ENCODE results near the gene ASB15. TPM values are rescaled to one million over a fixed set of nuclear protein-coding genes. Genes with fewer than 3 reads are reported as not detected.
A peak's percentile ranks its signal among the peaks of the same experiment; 100 is the strongest.
"Not testable (repeated sequence)": the region's sequence is repeated elsewhere in the genome, so short reads cannot be mapped to it uniquely, and the experiment has no call there.

ASB15 gene
- not detected for total RNA-seq

DNA sequence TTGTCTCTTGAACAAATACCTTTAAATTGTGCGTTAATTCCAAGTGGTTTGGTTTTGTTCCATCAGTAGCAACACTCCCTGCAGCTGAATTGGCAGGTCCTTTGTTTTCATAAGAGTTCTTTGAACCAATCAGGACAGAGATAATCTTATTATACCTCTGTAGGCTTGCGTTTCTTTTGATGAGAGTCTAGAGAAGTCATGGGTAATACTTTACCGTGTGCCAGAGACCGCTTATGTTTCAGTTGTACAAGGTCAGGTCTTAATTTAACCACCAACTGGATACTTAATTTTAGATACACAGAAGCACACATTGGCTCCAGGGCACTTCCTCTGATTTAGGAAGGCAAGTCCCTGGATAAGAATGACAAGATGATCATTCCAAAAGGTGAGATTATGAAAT lies at the start of gene ASB15:
Gene ASB15 (plus strand): TSS at position 292 of the 400 bp plus-strand sequence. CDS start 12,682 bp downstream, outside the sequence.
- no peak for ATAC-seq
- no peak for DNase-seq (ENCODE audit: low spot score)

DNA sequence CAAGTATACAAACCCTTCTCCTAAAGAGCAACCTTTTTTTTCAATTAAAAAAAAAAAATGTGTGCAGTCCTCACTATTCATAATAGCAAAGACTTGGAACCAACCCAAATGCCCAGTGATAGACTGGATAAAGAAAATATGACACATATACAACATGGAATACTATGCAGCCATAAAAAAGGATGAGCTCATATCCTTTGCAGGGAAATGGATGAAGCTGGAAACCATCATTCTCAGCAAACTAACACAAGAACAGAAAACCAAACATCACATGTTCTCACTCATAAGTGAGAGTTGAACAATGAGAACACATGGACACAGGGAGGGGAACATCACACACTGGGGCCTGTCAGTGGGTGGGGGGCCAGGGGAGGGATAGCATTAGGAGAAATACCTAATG lies 49.5 kb upstream of the ASB15 start:
- not testable (repeated sequence) for ATAC-seq; DNase-seq (ENCODE audit: low spot score)

- ATAC-seq (no peak), DNase-seq (ENCODE audit: low spot score) (no peak)
Measured at GRCh38 chr7:123552641-123553040, 49.0 kb upstream of the ASB15 start.

- no peak for DNase-seq (ENCODE audit: low spot score)
- no peak for ATAC-seq
Measured at GRCh38 chr7:123553159-123553558, 48.5 kb upstream of the ASB15 start.

GRCh38 chr7:123555484-123555883 lies 46.1 kb upstream of the ASB15 start:
- no peak for ATAC-seq
- no peak for DNase-seq (ENCODE audit: low spot score)

- DNase-seq (ENCODE audit: low spot score), result no peak
- ATAC-seq, result peak; percentile 40
Measured at GRCh38 chr7:123557016-123557397, 44.6 kb upstream of the ASB15 start.

DNA sequence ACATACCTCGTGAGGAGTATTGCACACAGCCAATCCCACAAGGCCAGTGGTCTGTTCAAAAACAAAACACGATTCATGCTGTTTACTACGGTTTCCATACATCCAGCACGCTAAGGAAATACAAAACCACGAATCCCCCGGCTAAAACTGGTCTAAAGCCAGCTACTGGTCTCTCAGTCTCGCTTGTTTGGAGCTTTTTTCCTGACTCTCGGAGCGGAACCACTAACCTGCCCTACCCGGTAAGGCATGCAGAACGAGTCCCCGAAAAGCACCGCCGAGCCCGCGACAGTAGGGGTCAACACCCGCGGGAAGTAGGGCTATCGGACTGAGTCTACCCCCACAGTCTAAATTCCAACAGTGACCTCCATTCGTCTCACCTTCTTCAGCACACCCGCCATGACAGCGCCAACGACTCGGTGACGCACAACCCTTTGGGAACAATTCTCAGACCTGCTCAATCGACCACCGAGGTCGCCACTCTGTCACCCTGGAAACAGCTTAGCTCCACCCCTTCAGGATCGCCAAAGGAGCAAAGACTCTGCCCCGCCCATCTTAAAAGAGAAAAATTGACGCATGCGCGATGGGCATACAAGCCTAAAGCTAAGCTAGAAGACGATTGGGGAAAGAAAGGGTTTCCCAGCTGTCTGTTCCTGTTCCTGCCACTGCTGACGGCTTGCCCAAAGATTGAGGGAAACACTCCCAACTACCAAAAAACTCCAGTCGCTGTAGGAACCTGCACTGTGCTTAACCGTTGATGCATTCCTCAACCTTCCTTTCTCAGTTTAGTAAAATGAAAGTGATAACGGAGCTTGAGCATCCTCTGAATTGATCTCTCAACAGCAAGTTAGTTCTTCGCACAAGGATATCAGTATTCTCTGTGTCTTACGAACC lies 44.0 kb upstream of the ASB15 start, which contains the start of gene NDUFA5:
Gene NDUFA5 (minus strand): TSS at position 421 of the 891 bp plus-strand sequence. CDS start 23 bp downstream, at position 398.
- ATAC-seq (peak; percentile 100), DNase-seq (ENCODE audit: low spot score) (peak; percentile 97)

- DNase-seq (ENCODE audit: low spot score) (no peak), ATAC-seq (no peak)
Measured at GRCh38 chr7:123558289-123558874, 43.2 kb upstream of the ASB15 start.

- DNase-seq (ENCODE audit: low spot score) (no peak), ATAC-seq (no peak)
Measured at GRCh38 chr7:123562121-123562520, 39.5 kb upstream of the ASB15 start.

GRCh38 chr7:123569352-123570010 lies 32.1 kb upstream of the ASB15 start:
- no peak for DNase-seq (ENCODE audit: low spot score)

GRCh38 chr7:123570390-123571182 lies 31.0 kb upstream of the ASB15 start:
- DNase-seq (ENCODE audit: low spot score) (no peak), ATAC-seq (no peak)

More at GRCh38 chr7:123569352-123570010, 32.1 kb upstream of the ASB15 start:
- no peak for ATAC-seq

DNA sequence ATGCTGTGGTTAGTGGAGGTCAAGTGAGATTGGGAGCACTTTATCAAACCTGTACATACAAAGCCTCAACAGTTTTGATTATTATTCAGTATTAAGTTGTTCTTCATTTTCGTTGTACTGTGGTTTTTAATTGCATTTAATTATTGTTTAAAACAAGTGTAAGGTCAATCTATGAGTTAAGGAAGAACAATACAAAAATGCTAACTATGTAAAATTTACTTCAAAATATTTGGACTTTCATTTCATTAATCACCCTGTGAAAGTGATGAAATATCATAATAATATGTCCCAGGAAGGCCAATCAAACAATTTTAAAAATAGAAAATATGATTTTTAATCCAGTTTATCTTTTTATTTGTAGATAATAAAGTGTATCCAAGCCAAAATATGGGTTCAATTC lies 30.4 kb upstream of the ASB15 start:
- no peak for ATAC-seq

GRCh38 chr7:123571684-123572083 lies 29.9 kb upstream of the ASB15 start:
- no peak for ATAC-seq
- no peak for DNase-seq (ENCODE audit: low spot score)

More for the DNA sequence above, 30.4 kb upstream of the ASB15 start:
- DNase-seq (ENCODE audit: low spot score), result no peak

DNA sequence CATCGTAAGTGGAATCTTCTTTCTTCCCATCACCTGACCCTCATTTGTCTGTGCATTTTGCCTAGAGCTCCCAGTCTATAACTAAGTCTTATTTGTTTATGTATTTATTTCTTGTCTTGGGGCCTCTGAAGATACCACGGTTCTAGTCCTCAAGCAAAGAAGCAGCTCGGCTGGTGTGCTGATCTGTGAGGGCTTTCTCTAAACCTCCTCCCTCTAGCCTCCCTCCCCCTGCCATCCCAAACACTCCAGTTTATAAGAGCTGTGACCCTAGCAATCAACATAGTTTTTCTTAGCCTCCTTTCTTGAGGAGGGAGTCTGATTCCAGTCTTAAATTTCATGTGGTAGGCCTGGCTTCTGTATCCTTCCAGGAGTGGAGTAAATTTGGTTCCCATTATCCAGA lies 28.3 kb upstream of the ASB15 start:
- no peak for ATAC-seq
- no peak for DNase-seq (ENCODE audit: low spot score)

GRCh38 chr7:123573896-123574467 lies 27.6 kb upstream of the ASB15 start:
- ATAC-seq (no peak), DNase-seq (ENCODE audit: low spot score) (no peak)

DNA sequence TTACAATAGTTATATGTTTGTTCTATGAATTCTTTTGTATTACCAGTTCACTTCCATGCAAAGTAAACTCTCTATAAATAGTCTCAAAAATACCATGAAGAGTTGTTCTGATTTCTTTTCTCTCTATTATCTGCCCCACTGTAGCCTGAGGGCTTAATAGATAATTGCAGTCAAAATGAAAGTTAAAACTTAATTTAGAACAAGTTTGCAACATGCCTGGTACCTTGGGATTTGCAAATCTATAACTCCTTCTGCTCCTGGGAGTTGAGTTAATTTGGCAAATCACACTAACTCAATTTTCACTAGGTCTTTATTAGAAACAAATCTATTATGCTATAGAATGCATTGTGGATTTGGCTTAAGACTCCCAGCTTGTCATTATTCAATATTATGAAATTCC lies 22.2 kb upstream of the ASB15 start:
- no peak for ATAC-seq

GRCh38 chr7:123580406-123581161 lies 21.0 kb upstream of the ASB15 start:
- DNase-seq (ENCODE audit: low spot score) (no peak), ATAC-seq (peak; percentile 99)

More for the DNA sequence above, 22.2 kb upstream of the ASB15 start:
- no peak for DNase-seq (ENCODE audit: low spot score)

DNA sequence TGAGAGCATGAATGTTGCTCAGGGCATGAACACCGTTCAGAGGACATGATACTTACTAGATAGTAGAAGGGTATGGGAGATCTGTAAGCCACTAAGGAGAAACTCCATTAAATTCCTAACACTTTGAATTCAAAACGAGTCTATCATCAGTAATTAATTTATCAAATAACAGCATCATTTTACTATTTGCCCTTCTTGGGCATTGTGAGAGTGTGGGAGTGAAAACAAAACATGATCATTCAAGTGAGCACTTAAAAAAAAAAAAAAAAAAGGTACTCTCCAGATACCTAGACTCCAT lies 20.5 kb upstream of the ASB15 start:
- ATAC-seq (peak; percentile 53), DNase-seq (ENCODE audit: low spot score) (no peak)

- DNase-seq (ENCODE audit: low spot score) (no peak), ATAC-seq (no peak)
Measured at GRCh38 chr7:123583821-123584220, 17.8 kb upstream of the ASB15 start.

- DNase-seq (ENCODE audit: low spot score), result no peak
- ATAC-seq, result no peak
Measured at GRCh38 chr7:123588376-123588775, 13.2 kb upstream of the ASB15 start.
